ENCODE results near the gene TMEM33.

TMEM33 gene

GRCh38 chr4:41940834-41941233, 5.6 kb downstream of the TMEM33 start:
- no peak for DNase-seq

GRCh38 chr4:41943506-41943905, 8.3 kb downstream of the TMEM33 start:
- DNase-seq, result no peak

- DNase-seq, result no peak
Measured at GRCh38 chr4:41944089-41944488, 8.9 kb downstream of the TMEM33 start.

- DNase-seq, result no peak
Measured at GRCh38 chr4:41949531-41949930, 14.3 kb downstream of the TMEM33 start.

- DNase-seq, result no peak
Measured at GRCh38 chr4:41957634-41958033, 22.4 kb downstream of the TMEM33 start.

- DNase-seq, result no peak
Measured at GRCh38 chr4:41963105-41963504, 27.9 kb downstream of the TMEM33 start.

- no peak for DNase-seq
Measured at GRCh38 chr4:41964401-41964800, 29.2 kb downstream of the TMEM33 start.

- DNase-seq, result no peak
Measured at GRCh38 chr4:41967392-41967791, 32.2 kb downstream of the TMEM33 start.

- no peak for DNase-seq
Measured at GRCh38 chr4:41969671-41970070, 34.4 kb downstream of the TMEM33 start.

GRCh38 chr4:41975341-41975740, 40.1 kb downstream of the TMEM33 start:
- DNase-seq, result no peak

- no peak for DNase-seq
Measured at GRCh38 chr4:41976775-41977516, 41.7 kb downstream of the TMEM33 start.

- no peak for DNase-seq
Measured at GRCh38 chr4:41977709-41978108, 42.5 kb downstream of the TMEM33 start.

GRCh38 chr4:41981456-41981855, 46.2 kb downstream of the TMEM33 start, which contains the start of gene DCAF4L1:
Gene DCAF4L1 (plus strand): TSS chr4:41981756. CDS start chr4:41981793, 37 bp downstream.
- no peak for DNase-seq

- DNase-seq, result no peak
Measured at GRCh38 chr4:41982716-41983115, 47.5 kb downstream of the TMEM33 start.

- no peak for DNase-seq
Measured at GRCh38 chr4:41985151-41985550, 49.9 kb downstream of the TMEM33 start.

GRCh38 chr4:41989994-41990364, 54.8 kb downstream of the TMEM33 start:
- no peak for DNase-seq

GRCh38 chr4:41990365-41991111, 55.3 kb downstream of the TMEM33 start, which contains the start of gene SLC30A9:
Gene SLC30A9 (plus strand): TSS chr4:41990530. CDS start chr4:41990652, 122 bp downstream.
- peak; percentile 92 to 93 for DNase-seq

GRCh38 chr4:41991916-41992767, 56.9 kb downstream of the TMEM33 start:
- no peak for DNase-seq

GRCh38 chr4:41992967-41993857, 58.0 kb downstream of the TMEM33 start:
- no peak for DNase-seq

- DNase-seq, result no peak
Measured at GRCh38 chr4:41994461-41994985, 59.3 kb downstream of the TMEM33 start.

- no peak for DNase-seq
Measured at GRCh38 chr4:41998019-41998418, 62.8 kb downstream of the TMEM33 start.

GRCh38 chr4:41999321-41999720, 64.1 kb downstream of the TMEM33 start:
- no peak for DNase-seq

All from activated T-cell treated with anti-CD3 and anti-CD28 coated beads, Interleukin-2, amount 50 U/mL, for 48 hours (primary cell).